ENCODE data around the gene ZNF407.

- TF ChIP-seq EZH2 (IDR thresholded peaks at IDR 0.05; ENCODE audit: borderline replicate concordance, low read length) (no peak), CTCF (conservative IDR thresholded peaks at IDR 0.05 in 1 of 2, IDR thresholded peaks at IDR 0.05 in 1 of 2; ENCODE audit: extremely low read depth in 1 of 2, insufficient read depth in 1 of 2, low read depth in 1 of 2, low read length in 2 of 2) (no peak)
Measured at GRCh38 chr18:74732380-74732779, 134.7 kb downstream of the ZNF407 start.
